HG03097 (cell line): ENCODE data around the gene PIP4K2C.
"Not testable (repeated sequence)": the region's sequence is repeated elsewhere in the genome, so short reads cannot be mapped to it uniquely, and the experiment has no call there.

ENCODE experiments used
- ATAC-seq: cut with Tn5 transposase; IDR thresholded peaks from one replicate; pipeline ENCODE4 v1.9.1; 2021; ENCODE audit not compliant: unreplicated experiment, low FRiP score

Gene PIP4K2C

DNA sequence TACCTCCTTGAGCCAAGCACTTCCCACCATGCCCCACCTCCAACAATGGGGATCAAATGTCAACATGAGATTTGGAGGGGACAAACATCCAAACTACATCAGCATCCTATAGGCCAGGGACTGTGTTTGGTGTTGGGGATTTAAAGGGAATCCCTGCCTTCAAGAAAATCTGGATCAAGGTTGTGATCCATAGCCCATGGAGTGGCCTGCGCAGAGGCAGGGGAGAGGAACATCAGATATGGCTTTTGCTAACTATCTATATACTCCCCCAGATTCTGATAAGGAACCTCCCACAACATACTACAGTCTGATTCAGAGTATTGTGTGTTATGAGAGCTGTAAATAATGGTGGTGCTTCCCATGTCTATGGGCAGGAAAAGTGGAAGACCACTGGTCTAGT lies 36.1 kb upstream of the PIP4K2C start:
- ATAC-seq: no peak

DNA sequence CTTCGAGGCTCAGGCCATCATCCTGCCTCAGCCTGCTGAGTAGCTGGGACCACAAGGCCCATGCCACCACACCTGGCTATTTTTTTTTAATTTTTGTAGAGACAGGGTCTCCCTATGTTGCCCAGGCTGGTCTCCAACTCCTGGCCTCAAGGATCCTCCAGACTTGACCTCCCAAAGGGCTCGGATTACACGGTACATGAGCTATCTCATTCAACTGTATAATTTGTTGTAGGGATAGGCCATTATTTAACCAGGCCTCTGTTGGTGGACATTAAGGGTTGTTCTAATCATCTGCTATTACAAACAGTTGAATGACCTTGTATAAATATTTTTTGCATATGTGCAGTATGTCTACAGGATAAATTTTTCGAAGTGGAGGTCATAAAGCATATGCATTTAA lies 32.1 kb upstream of the PIP4K2C start:
- no peak for ATAC-seq

DNA sequence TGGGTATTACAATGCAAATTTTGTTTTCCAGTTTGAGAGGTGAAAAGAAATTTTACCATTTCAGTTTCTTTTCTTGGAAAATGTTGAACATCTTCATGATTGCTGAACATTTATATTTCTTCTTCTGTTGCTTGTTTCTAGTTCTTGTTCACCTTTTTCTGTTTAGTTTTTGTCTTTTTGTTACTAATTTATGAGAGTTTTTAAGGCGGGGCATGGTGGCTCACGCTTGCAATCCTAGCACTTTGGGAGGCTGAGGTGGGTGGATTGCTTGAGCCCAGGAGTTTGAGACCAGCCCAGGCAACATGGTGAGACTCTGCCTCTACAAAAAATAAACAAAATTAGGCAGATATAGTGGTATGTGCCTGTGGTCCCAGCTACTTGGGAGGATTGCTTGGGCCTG lies 30.5 kb upstream of the PIP4K2C start:
- no peak for ATAC-seq

DNA sequence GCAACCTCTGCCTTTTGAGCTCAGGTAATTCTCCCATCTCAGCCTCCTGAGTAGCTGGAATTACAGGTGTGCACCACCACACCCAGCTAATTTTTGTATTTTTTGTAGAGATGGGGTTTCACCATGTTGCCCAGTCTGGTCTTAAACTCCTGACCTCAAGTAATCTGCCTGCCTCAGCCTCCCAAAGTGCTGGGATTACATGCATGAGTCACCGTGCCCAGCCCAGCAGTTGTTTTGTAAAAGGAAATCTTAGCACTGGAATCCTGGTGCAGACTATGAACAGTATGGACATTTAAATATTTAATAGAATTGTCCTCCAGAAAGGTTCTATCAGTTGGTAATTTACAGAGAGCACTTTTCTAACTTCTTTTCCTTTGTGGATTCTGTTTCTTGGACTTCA lies 29.9 kb upstream of the PIP4K2C start:
- not testable (repeated sequence) for ATAC-seq

DNA sequence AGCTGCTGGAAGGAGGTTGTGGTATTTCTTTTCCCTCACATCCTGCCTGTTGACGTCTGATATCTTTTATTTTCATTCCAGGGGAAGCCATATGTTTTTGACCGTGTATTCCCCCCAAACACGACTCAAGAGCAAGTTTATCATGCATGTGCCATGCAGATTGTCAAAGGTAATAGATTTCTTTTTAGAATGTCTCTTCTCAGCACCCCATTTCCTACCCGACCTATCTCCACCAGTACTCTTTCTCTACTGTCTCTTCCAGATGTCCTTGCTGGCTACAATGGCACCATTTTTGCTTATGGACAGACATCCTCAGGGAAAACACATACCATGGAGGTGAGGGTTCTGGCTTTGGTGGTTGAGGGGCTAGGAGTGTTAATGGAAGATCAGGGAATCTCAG lies 27.6 kb upstream of the PIP4K2C start:
- no peak for ATAC-seq

DNA sequence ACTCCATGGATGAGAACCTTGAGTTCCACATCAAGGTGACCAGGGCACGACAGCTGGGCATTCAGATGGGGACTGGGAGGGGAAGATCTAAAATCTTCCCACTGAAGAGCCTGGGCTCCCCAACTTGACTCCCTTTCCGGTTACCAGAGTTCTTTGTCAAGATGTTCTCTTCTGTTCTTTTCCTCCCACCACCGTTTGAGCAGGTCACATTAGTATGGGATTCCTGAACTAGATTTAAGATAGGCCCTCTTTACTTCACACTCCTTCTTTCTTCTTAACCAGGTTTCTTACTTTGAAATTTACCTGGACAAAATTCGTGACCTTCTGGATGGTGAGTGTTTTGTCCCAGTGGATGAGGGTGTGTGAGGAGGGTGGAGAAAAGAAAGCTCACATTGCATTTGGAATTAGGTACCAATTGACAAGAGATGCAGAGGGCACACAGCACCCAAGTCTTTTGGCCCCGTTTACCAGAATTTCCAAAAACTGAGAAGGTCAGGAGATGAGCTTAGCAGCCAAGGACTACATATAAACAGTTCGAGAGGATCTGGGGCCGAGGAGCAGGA lies 26.7 kb upstream of the PIP4K2C start:
- no peak for ATAC-seq

DNA sequence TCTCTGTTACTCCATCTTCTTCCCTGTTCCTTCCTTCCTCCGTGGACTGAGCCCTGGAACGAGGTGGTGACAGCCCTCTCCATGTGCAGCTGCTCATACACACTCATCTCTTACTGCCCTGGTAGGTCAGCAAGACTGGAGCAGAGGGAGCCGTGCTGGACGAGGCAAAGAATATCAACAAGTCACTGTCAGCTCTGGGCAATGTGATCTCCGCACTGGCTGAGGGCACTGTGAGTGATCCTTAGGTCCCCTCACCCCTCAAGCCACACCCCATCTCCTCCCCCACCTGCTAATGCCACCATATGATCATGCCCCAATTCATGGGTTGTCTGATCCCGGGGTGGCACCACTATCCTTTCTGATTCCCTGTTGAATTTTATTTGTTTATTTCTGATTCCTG lies 22.2 kb upstream of the PIP4K2C start:
- ATAC-seq: no peak

DNA sequence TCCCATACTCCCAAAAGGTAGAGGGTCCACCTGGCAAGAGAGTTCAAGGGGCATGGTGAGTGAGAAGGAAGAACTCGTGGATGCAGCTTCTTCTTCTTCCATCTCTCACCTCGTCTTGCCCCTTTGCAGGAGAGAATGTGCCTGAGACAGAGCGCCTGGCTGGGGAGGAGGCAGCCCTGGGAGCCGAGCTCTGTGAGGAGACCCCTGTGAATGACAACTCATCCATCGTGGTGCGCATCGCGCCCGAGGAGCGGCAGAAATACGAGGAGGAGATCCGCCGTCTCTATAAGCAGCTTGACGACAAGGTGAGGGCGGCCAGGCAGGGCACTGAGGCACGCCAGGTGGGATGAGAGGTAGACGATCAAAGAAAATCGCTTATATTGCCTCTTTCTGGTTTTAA lies 21.1 kb upstream of the PIP4K2C start:
- no peak for ATAC-seq

DNA sequence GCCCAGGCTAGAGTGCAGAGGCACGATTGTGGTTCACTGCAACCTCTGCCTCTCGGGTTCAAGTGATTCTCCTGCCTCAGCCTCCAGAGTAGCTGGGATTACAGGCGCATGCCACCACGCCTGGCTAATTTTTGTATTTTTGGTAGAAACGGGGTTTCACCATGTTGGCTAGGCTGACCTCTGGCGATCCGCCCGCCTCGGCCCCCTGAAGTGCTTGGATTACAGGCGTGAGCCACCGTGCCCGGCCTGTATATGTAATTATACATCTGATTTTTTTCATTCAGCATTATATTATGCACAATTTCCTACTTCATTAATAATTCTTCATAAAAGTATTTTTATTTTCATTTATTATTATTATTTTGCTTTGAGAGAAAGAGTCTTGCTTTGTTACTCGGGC lies 20.6 kb upstream of the PIP4K2C start:
- ATAC-seq: not testable (repeated sequence)

DNA sequence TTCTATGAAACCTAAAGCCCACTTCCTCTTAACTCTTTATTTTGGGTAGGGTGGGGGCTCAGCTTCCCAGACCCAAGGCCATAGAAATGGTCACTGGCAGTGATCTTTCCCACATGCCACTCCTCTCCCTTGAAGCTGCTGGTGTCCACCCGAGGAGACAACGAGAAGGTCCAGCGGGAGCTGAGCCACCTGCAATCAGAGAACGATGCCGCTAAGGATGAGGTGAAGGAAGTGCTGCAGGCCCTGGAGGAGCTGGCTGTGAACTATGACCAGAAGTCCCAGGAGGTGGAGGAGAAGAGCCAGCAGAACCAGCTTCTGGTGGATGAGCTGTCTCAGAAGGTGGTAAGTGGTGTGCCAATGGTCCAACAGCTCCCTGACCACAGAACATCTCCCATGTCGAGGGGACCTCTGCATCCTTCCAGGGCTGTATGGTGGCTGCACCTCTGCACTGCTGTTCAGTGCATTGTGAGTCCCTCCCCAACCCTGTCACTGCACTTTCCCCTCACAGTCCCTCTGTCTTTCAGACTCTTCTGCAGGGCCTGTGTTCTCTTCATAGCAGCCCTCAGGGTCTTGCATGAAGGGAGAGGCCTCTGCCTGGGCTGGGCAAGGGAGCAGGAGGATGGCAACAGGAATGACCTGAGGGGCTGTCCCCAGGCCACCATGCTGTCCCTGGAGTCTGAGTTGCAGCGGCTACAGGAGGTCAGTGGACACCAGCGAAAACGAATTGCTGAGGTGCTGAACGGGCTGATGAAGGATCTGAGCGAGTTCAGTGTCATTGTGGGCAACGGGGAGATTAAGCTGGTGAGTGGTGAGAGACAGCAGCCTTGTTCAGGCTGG lies 18.8 kb upstream of the PIP4K2C start:
- ATAC-seq: no peak

DNA sequence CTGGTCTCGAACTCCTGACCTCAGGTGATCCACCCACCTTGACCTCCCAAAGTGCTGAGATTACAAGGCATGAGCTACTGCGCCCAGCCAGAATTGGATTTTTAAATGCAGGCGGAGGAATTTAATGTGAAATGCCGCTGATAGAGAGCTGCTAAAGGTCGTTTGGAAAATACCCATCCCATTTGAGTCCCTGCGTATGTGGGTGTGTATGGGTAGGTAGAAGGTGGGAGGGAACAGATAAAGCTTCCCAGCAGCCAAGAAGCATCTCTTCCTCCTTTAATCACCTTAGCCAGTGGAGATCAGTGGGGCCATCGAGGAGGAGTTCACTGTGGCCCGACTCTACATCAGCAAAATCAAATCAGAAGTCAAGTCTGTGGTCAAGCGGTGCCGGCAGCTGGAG lies 16.2 kb upstream of the PIP4K2C start:
- no peak for ATAC-seq

DNA sequence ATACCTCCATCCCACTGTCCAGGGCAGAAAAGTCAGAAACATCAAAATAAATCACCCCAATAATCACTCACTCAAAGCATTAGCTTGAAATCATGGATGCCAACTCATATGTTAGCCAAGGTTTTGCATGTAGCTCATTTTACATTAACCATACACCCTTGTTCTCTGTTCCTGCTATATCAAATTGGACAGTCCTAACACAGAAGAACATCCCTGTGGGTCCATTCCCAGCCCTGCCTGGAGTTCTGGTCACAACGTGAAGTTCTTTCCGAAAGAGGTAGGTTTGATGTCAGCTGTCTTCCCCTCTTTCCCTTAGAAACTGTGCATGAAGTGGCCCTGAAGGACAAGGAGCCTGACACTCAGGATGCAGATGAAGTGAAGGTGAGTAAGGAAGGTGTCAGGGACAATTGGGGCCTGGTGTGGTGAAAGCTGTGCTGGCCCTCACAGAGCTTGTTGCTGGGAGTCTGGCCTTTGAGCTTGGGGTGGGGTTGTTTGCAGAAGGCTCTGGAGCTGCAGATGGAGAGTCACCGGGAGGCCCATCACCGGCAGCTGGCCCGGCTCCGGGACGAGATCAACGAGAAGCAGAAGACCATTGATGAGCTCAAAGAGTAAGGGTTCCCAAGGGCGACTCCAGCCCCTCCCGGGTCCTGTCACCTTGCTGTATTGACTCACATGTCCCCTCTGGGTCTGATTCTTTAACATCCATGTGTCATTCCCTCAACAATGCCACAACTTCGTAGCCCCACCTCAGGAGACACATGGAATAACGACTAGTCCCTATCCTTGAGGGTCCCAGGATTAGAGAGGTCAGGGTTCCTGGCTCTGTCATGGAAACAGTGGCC lies 15.0 kb upstream of the PIP4K2C start:
- no peak for ATAC-seq

DNA sequence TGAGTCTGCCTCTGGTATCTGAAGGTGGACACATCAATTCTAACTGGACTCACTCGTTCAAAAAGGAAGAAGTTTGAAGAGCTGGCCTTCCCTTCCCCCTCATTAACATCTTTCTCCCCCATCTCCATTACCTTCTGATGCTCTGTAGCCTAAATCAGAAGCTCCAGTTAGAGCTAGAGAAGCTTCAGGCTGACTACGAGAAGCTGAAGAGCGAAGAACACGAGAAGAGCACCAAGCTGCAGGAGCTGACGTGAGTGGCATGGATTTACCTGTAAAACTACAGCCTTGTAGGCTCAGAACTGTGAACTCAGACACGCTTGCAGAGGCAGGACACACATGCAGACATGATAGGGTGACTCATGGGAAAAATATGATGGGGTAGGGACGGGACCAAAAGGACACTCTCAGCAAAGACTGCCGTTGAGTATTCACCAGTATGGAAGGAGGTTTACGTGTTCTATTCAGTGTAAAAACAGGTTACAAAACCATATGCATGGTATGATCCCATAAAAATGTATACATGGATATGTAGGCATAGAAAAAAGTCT lies 14.3 kb upstream of the PIP4K2C start:
- no peak for ATAC-seq

DNA sequence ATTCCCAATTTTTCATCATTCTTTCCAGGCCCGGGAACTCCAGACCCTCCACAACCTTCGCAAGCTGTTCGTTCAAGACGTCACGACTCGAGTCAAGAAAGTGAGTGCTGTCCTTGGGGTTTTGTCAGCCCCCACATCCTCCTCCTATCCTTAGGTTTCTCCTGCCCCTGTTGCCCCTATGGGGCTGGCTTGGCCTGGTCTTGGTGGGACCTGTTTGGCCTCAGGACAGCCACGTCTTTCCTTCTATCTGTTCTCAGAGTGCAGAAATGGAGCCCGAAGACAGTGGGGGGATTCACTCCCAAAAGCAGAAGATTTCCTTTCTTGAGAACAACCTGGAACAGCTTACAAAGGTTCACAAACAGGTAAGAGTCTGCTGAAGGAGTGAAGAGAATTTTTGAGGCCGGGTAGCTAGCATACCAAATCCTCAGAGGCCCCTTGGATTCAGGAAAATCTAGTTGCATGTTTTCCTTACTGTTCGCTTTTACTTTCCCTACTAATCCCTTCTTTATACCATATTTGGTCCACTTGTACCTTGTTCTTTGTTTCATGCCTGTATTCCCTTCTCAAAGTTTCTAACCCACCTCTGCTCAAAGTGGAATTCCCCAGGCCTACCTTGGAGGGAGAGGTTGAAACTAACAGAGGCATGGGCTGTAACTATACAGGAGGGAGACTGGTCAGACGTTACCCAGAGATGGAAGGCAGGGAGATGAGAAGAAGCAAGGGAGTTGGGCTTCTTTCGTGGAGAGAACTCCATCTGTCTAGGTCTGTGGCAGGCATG lies 12.8 kb upstream of the PIP4K2C start:
- ATAC-seq: no peak

DNA sequence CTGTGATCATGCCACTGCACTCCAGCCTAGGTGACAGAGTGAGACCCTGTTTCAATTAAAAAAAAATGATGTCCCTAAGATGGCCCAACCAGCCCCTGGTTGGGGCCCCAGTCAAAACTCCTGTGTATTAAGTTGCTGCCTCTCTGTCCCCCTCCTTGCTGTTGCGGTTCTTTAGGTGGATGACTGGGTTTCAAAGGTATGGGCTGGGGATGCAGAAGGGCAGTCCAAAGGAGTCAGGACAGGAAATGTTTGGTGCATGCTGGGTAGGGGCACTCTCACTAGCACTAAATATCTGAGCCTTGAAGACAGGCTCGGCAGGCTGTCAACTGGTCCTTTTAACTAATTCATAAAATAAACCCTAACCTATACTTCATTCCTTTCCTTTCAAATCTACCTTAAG lies 12.0 kb upstream of the PIP4K2C start:
- no peak for ATAC-seq

DNA sequence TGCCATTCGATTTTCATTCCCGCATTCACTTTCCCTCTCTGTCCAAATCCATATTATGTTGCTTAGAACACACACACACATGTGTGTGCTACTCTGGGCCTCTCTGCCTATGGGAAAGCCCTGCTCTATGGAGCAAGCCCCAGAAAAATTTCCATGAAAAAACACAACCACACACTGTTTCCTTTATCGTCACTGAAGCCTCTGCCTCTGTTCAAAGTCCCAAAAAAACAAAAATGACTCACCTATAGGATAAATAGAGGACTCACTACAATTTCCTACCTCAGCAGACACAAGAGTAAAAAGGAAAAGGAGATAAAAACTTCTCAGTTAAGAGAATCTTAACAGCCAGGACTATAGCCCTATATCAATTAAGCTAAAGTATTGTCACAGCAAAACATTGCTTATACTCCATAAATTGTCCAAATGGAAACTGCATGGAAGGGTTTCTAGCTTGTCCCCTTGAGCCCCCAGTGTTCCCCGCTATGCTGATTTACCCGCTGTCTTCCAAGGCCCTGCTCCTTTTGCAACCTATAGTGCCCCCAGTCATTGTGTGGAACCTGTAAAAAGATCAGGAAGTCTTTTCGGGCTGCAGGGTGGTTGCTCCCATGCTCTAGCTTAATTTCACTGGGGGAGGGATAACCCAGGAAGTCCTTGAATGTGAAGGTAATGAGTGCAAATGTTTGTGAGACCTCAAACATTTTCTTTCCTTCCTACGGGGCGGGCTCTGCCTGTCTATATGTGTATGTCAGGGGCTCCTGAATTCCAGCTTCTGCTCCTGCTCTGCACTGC lies 11.1 kb upstream of the PIP4K2C start:
- no peak for ATAC-seq

DNA sequence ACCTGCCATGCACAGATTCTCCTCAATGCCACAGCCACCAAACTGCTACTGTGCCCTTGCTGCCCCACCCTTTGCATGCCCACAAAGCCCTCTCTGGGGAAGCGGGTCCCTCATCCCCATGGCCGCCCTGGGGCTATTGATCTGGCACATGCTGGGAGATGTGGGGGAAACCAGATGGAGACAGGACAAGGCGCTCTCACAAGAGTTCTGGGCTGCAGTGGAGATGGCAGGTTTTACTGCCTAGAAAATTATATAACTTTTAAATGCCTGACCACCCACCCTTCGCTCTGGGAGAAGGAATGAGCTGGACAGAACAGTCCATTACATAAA lies 10.6 kb upstream of the PIP4K2C start:
- no peak for ATAC-seq

DNA sequence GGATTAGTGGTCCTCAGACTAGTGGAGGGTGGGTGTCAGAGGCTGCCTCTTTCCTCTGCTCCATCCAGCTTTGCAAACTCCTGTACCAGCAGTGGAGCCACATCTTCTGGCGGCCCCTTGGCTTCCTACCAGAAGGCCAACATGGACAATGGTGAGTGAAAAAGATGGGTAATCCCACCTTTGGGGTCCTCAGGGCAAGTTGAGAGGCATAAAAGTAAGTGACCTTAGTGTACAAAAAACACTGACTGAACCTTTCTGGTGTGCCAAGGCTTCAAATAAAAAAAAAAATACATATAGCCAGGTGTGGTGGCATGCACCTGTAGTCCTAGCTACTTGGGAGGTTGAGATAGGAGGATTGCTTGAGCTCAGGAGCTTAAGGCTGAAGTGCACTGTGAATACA lies 9.2 kb upstream of the PIP4K2C start:
- ATAC-seq: no peak

DNA sequence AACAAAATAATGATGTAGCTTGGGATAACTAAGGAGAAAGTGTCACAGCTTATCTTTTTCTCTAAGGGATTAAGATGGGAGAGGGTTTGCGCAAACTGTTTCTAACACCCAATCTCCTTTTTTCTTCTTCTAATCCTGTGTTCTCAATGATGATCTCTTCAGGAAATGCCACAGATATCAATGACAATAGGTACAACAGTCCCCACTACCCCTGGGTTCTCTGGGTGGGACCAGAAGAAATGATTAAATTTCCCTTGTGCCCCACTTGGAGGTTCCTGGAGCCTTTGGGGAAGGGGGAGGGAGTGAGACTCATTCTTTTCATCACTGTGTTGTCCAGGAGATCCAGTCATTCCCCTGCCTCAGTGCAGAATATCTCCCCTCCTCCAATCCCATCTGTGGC lies 8.6 kb upstream of the PIP4K2C start:
- no peak for ATAC-seq
